CD14-positive monocyte (primary cell): ENCODE results near the gene NECAB3. TPM values are rescaled to one million over a fixed set of nuclear protein-coding genes. Genes with fewer than 3 reads are reported as not detected.
A peak's percentile ranks its signal among the peaks of the same experiment; 100 is the strongest.

Experiments used
- DNase-seq, 3 donors: peaks; one replicate each; pipeline ENCODE4 v3.0.0-alpha.2; 2011 to 2022
- H2AFZ ChIP-seq: 2 replicates; pipeline ENCODE4 v1.6.0; 2012; ENCODE audit warnings: mild to moderate bottlenecking, low read depth, low read length, inconsistent platforms; ENCODE audit not compliant: insufficient read depth, poor library complexity, severe bottlenecking
- H3K27ac ChIP-seq, 2 donors: 1 replicate in 1 of 2; 2 replicates in 1 of 2; pipeline ENCODE4 v1.5.1; 2012 to 2013; ENCODE audit warnings: low read length in 2 of 2, control low read depth in 1 of 2, inconsistent platforms in 1 of 2, low read depth in 1 of 2, mild to moderate bottlenecking in 1 of 2
- H3K27me3 ChIP-seq, 2 donors: one replicate each; pipeline versions ENCODE4 v1.6.0 to v1.6.1; 2011 to 2013; ENCODE audit warnings: low read length in 2 of 2; ENCODE audit not compliant: control insufficient read depth in 2 of 2, insufficient read depth in 2 of 2
- H3K36me3 ChIP-seq, 2 donors: replicated peaks in 1 of 2; 1 replicate in 1 of 2; 2 replicates in 1 of 2; pipeline versions ENCODE4 v1.5.1 to v1.6.1; 2012 to 2013; ENCODE audit warnings: low read length in 2 of 2, control low read depth in 1 of 2, inconsistent platforms in 1 of 2, mild to moderate bottlenecking in 1 of 2; ENCODE audit not compliant: insufficient read depth in 2 of 2, control insufficient read depth in 1 of 2
- H3K4me1 ChIP-seq, 2 donors: 1 replicate in 1 of 2; 2 replicates in 1 of 2; pipeline versions ENCODE4 v1.5.1 to v1.6.1; 2012 to 2013; ENCODE audit warnings: low read length in 2 of 2, control low read depth in 1 of 2, inconsistent platforms in 1 of 2, mild to moderate bottlenecking in 1 of 2, moderate library complexity in 1 of 2; ENCODE audit not compliant: insufficient read depth in 2 of 2, control insufficient read depth in 1 of 2
- H3K4me2 ChIP-seq: replicated peaks from 2 replicates; pipeline ENCODE3; 2012; ENCODE audit warnings: low read length, moderate library complexity, mild to moderate bottlenecking; ENCODE audit not compliant: poor library complexity, severe bottlenecking; ENCODE audit errors: extremely low read depth
- H3K4me3 ChIP-seq, 3 experiments: fragments of 200-600 bp in 1 of 3; sonication (generic) in 1 of 3; replicated peaks in 1 of 3; 1 replicate in 2 of 3; 2 replicates in 1 of 3; pipeline ENCODE4 v1.5.1; 2011 to 2013; ENCODE audit warnings: low read length in 3 of 3, mild to moderate bottlenecking in 3 of 3, control low read depth in 2 of 3, low read depth in 2 of 3, inconsistent platforms in 1 of 3, moderate library complexity in 1 of 3
- H3K79me2 ChIP-seq: 2 replicates; pipeline ENCODE4 v1.6.0; 2012; ENCODE audit warnings: mild to moderate bottlenecking, control low read depth, inconsistent platforms, low read length, moderate library complexity; ENCODE audit not compliant: insufficient read depth
- H3K9ac ChIP-seq: 2 replicates; pipeline ENCODE4 v1.6.0; 2017; ENCODE audit warnings: low read length, mild to moderate bottlenecking; ENCODE audit not compliant: insufficient read depth, poor library complexity, severe bottlenecking
- H3K9me3 ChIP-seq, 2 donors: replicated peaks in 1 of 2; 1 replicate in 1 of 2; 2 replicates in 1 of 2; pipeline versions ENCODE4 v1.5.1 to v1.6.1; 2012 to 2013; ENCODE audit warnings: low read length in 2 of 2, control low read depth in 1 of 2; ENCODE audit not compliant: control insufficient read depth in 1 of 2, insufficient read depth in 1 of 2
- H4K20me1 ChIP-seq: 2 replicates; pipeline ENCODE4 v1.6.0; 2012; ENCODE audit warnings: mild to moderate bottlenecking, low read length, control low read depth, moderate library complexity; ENCODE audit not compliant: insufficient read depth
- H3K27ac Mint-ChIP-seq, 7 donors: one replicate each; pipeline ENCODE4 v1.8.0; 2020; ENCODE audit warnings: mild to moderate bottlenecking in 7 of 7, mixed read lengths in 7 of 7, moderate library complexity in 6 of 7, inconsistent platforms in 2 of 7
- H3K27me3 Mint-ChIP-seq, 3 donors: one replicate each; pipeline ENCODE4 v1.8.0; 2021 to 2022; ENCODE audit warnings: low read depth in 3 of 3, mild to moderate bottlenecking in 3 of 3, mixed read lengths in 3 of 3, moderate library complexity in 3 of 3, inconsistent platforms in 1 of 3
- H3K36me3 Mint-ChIP-seq, 2 donors: one replicate each; pipeline ENCODE4 v1.8.0; 2020; ENCODE audit warnings: mixed read lengths in 2 of 2, inconsistent platforms in 1 of 2, mild to moderate bottlenecking in 1 of 2
- H3K4me1 Mint-ChIP-seq: one replicate; pipeline ENCODE4 v1.8.0; 2020; ENCODE audit warnings: mild to moderate bottlenecking, mixed read lengths
- H3K4me3 Mint-ChIP-seq, 2 donors: one replicate each; pipeline ENCODE4 v1.8.0; 2020; ENCODE audit warnings: mild to moderate bottlenecking in 2 of 2, mixed read lengths in 2 of 2, moderate library complexity in 1 of 2
- H3K9me3 Mint-ChIP-seq, 7 donors: one replicate each; pipeline ENCODE4 v1.8.0; 2020 to 2022; ENCODE audit warnings: mixed read lengths in 7 of 7, mild to moderate bottlenecking in 6 of 7, moderate library complexity in 6 of 7, inconsistent platforms in 2 of 7
- WGBS: methylation state at CpG from one replicate; pipeline ENCODE4 v1.1.5; 2013; ENCODE audit warnings: missing lambda C conversion rate; ENCODE audit not compliant: insufficient coverage; 5-methylcytosine and 5-hydroxymethylcytosine counted together
- intact Hi-C, 2 donors: fragments of 100-400 bp; cut with micrococcal nuclease; formaldehyde crosslinking; loops; one replicate each; pipeline versions ENCODE4 v1.15.0 to v1.15.1; 2023
- polyA plus RNA-seq, 3 donors: library from polyadenylated mRNA; depleted of rRNA in 1 of 3; unstranded in 2 of 3; stranded (reverse) in 1 of 3; fragments of 300-500 nt in 2 of 3; fragments of >200 nt in 1 of 3; fragmentation: Illumina TruSeq in 2 of 3; gene quantifications; 1 replicate in 2 of 3; 2 replicates in 1 of 3; pipeline ENCODE4 v1.2.3, GENCODE V29; 2012 to 2021
- TF ChIP-seq, protein P1 (sequence below): fragments of 200-600 bp; IDR thresholded peaks from one replicate; pipeline ENCODE4 v1.8.0; 2022; ENCODE audit warnings: antibody characterized with exemption, mild to moderate bottlenecking

NECAB3 gene
- polyA plus RNA-seq, 3 donors = 1.3 to 12.8 (median 1.8) TPM

DNA sequence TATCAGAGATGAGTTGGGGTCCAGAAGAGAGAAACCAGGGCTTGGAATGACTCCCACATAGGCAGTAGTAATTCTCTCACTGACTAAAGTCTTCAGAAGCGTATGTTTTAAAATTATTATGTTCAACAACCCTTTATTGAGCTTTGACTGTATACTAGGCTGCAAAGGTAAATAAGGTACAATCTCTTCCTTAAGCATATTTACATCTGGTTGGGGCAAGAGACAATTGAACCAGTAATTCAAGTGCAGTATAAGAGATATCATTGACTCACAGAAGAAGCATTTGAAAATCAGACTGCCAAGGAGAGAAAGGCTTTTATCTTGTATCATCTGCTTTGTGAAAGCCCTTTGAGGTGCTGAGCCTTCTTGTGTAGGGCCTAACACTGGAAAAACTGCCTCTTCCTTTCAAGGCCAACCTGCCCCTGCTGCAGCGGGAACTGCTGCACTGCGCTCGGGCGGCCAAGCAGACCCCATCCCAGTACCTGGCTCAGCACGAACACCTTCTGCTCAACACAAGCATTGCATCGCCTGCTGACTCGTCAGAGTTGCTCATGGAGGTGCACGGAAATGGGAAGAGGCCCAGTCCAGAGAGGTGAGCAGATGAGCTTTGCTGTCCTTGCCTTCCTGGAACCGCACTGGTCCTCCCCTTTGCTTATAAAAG lies 51.4 kb downstream of the NECAB3 start:
- Histone ChIP-seq H3K36me3 (peaks cover 30 to 69% of the 10 kb centered on the region in 2 donors), H3K9ac (no peak overlapping the region), H4K20me1 (no peaks in the 10 kb centered on the region), H3K9me3 (no peaks in the 10 kb centered on the region), H3K27ac (no peak overlapping the region), H3K79me2 (no peaks in the 10 kb centered on the region), H3K4me2 (no peak overlapping the region), H3K4me3 (no peak overlapping the region), H3K4me1 (no peaks in the 10 kb centered on the region), H2AFZ (no peak overlapping the region), H3K27me3 (no peaks in the 10 kb centered on the region)
- Mint-ChIP-seq H3K9me3 (no peaks in the 10 kb centered on the region), H3K4me1 (no peaks in the 10 kb centered on the region), H3K4me3 (no peak overlapping the region), H3K27ac (no peak overlapping the region), H3K27me3 (no peaks in the 10 kb centered on the region), H3K36me3 (peaks cover 45 to 61% of the 10 kb centered on the region in 2 donors)
- intact Hi-C loops = no loop called here
- WGBS = 98% methylated on average over 9 of the region's 10 CpGs
- DNase-seq = no peak
- TF ChIP-seq, protein P1, sequence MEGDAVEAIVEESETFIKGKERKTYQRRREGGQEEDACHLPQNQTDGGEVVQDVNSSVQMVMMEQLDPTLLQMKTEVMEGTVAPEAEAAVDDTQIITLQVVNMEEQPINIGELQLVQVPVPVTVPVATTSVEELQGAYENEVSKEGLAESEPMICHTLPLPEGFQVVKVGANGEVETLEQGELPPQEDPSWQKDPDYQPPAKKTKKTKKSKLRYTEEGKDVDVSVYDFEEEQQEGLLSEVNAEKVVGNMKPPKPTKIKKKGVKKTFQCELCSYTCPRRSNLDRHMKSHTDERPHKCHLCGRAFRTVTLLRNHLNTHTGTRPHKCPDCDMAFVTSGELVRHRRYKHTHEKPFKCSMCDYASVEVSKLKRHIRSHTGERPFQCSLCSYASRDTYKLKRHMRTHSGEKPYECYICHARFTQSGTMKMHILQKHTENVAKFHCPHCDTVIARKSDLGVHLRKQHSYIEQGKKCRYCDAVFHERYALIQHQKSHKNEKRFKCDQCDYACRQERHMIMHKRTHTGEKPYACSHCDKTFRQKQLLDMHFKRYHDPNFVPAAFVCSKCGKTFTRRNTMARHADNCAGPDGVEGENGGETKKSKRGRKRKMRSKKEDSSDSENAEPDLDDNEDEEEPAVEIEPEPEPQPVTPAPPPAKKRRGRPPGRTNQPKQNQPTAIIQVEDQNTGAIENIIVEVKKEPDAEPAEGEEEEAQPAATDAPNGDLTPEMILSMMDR = no peak

DNA sequence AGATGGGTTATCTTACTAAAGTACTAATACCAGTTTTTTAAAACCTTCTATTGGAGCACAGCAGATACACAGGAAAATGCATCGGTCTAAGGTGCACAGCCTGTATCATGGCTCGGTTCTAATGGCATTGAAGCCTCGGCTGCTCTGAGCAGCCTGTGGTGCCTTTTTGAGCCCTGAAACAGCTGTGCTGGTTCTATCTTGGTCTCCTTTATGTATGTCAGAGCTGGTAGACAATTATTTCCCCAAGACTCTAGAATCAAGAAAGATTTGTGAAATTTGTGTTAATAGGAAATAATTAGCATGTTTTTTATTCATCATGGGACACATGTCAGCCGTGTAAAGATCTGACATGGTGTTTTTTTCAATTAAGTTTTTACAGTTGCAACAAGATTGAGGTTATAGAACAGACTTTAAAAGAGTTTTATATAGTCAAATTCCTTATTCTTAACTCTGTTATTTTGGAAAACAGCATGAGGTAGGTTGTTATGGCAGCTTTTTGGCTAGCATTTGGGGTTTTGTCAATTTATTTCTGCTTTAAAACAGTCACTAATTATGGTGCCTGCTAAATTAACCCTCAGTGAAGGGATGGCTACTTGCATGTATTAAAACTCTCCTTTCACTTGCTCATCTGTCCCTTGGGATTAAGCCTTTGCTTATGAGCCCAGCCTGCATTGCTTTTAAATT lies 52.4 kb downstream of the NECAB3 start:
- WGBS = 100% methylated on average over 3 of the region's 4 CpGs
- DNase-seq = no peak
- Histone ChIP-seq H2AFZ (no peak overlapping the region), H3K27ac (no peak overlapping the region), H3K4me1 (no peaks in the 10 kb centered on the region), H3K4me2 (no peak overlapping the region), H3K36me3 (peaks cover 25 to 66% of the 10 kb centered on the region in 2 donors), H3K79me2 (no peaks in the 10 kb centered on the region), H4K20me1 (no peaks in the 10 kb centered on the region), H3K9ac (no peak overlapping the region), H3K27me3 (no peaks in the 10 kb centered on the region), H3K4me3 (no peak overlapping the region), H3K9me3 (no peaks in the 10 kb centered on the region)
- Mint-ChIP-seq H3K4me1 (no peaks in the 10 kb centered on the region), H3K4me3 (no peak overlapping the region), H3K36me3 (peaks cover 49 to 61% of the 10 kb centered on the region in 2 donors), H3K27ac (peak overlapping the region in 1 of 7 donors; percentile 11), H3K9me3 (no peaks in the 10 kb centered on the region), H3K27me3 (peaks cover 0 to 1% (median 0%) of the 10 kb centered on the region in 3 donors)
- intact Hi-C loops = no loop called here
- TF ChIP-seq, protein P1 = no peak
